SK-N-SH treated with all-trans-retinoic acid at 6 μM for 48 hours (cell line): ENCODE data around the gene NUP93.

ENCODE experiments used
- PATZ1 ChIP-seq: fragments of 250-450 bp; sonication (Bioruptor Pico); IDR thresholded peaks from 2 replicates; pipeline ENCODE4 v1.8.0; 2020; ENCODE audit warnings: mild to moderate bottlenecking, moderate library complexity, borderline replicate concordance
- TOX ChIP-seq: fragments of 250-450 bp; sonication (Bioruptor Pico); IDR thresholded peaks from 2 replicates; pipeline ENCODE4 v1.8.0; 2021; ENCODE audit warnings: mild to moderate bottlenecking, moderate library complexity, borderline replicate concordance
- ZC3H10 ChIP-seq: fragments of 250-450 bp; sonication (Bioruptor Pico); IDR thresholded peaks from 2 replicates; pipeline ENCODE4 v1.5.1; 2021; ENCODE audit warnings: mild to moderate bottlenecking, moderate library complexity
- TF ChIP-seq, protein P1 (sequence below): fragments of 250-450 bp; sonication (Bioruptor Pico); IDR thresholded peaks from 2 replicates; pipeline ENCODE4 v1.5.0; 2020; ENCODE audit warnings: mild to moderate bottlenecking, moderate library complexity
- TF ChIP-seq, protein P2 (sequence below): fragments of 250-450 bp; sonication (Bioruptor Pico); IDR thresholded peaks from 2 replicates; pipeline ENCODE4 v1.8.0; 2021; ENCODE audit warnings: low read depth, mild to moderate bottlenecking, moderate library complexity, borderline replicate concordance

DNA sequence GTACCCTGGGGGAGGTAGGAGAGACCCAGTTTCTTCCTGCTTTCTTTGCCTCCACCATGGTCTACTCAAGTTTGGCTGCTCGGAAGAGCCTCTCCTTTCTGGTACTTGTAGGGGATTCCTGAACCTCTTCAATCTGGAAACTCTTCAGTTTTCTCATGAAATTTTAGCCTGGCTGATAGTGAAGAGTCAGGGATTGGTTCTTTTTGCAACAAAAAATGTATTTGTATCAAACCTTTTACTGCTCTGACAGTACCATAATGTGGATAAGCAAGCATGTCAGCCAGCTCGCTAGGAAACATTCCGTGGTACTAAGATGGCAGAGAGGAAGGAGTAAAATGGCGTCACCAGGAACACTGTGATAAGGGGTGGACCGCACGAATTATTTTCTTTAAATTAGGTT lies 55.4 kb downstream of the NUP93 start:
- TF ChIP-seq, protein P1, sequence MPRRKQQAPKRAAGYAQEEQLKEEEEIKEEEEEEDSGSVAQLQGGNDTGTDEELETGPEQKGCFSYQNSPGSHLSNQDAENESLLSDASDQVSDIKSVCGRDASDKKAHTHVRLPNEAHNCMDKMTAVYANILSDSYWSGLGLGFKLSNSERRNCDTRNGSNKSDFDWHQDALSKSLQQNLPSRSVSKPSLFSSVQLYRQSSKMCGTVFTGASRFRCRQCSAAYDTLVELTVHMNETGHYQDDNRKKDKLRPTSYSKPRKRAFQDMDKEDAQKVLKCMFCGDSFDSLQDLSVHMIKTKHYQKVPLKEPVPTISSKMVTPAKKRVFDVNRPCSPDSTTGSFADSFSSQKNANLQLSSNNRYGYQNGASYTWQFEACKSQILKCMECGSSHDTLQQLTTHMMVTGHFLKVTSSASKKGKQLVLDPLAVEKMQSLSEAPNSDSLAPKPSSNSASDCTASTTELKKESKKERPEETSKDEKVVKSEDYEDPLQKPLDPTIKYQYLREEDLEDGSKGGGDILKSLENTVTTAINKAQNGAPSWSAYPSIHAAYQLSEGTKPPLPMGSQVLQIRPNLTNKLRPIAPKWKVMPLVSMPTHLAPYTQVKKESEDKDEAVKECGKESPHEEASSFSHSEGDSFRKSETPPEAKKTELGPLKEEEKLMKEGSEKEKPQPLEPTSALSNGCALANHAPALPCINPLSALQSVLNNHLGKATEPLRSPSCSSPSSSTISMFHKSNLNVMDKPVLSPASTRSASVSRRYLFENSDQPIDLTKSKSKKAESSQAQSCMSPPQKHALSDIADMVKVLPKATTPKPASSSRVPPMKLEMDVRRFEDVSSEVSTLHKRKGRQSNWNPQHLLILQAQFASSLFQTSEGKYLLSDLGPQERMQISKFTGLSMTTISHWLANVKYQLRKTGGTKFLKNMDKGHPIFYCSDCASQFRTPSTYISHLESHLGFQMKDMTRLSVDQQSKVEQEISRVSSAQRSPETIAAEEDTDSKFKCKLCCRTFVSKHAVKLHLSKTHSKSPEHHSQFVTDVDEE (CRISPR knock-in tag) = no peak
- no peak for TF ChIP-seq TOX (CRISPR knock-in tag)
- no peak for TF ChIP-seq PATZ1 (CRISPR knock-in tag)
- no peak for TF ChIP-seq ZC3H10 (CRISPR knock-in tag)
- TF ChIP-seq, protein P2, sequence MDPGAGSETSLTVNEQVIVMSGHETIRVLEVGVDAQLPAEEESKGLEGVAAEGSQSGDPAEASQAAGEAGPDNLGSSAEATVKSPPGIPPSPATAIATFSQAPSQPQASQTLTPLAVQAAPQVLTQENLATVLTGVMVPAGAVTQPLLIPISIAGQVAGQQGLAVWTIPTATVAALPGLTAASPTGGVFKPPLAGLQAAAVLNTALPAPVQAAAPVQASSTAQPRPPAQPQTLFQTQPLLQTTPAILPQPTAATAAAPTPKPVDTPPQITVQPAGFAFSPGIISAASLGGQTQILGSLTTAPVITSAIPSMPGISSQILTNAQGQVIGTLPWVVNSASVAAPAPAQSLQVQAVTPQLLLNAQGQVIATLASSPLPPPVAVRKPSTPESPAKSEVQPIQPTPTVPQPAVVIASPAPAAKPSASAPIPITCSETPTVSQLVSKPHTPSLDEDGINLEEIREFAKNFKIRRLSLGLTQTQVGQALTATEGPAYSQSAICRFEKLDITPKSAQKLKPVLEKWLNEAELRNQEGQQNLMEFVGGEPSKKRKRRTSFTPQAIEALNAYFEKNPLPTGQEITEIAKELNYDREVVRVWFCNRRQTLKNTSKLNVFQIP (CRISPR knock-in tag) = no peak
